Panc1 (cell line): ENCODE measurements around the gene NT5C3A.
"Not testable (repeated sequence)": the region's sequence is repeated elsewhere in the genome, so short reads cannot be mapped to it uniquely, and the experiment has no call there.

Experiments used
- CTCF ChIP-seq: fragments of 450-650 bp; IDR thresholded peaks from 2 replicates; pipeline ENCODE4 v1.5.1; 2017; ENCODE audit warnings: mild to moderate bottlenecking
- POLR2AphosphoS5 ChIP-seq: IDR thresholded peaks from 2 replicates; pipeline ENCODE4 v1.6.1; 2012; ENCODE audit warnings: mild to moderate bottlenecking, low read depth, low read length, moderate library complexity
- REST ChIP-seq, 2 experiments: IDR thresholded peaks; 2 replicates each; pipeline ENCODE4 v1.6.1; 2011 to 2012; ENCODE audit warnings: low read depth in 2 of 2, control low read depth in 1 of 2, low read length in 1 of 2, mild to moderate bottlenecking in 1 of 2, moderate library complexity in 1 of 2; ENCODE audit not compliant: insufficient read depth in 1 of 2
- SIN3A ChIP-seq: IDR thresholded peaks from 2 replicates; pipeline ENCODE4 v1.6.1; 2012; ENCODE audit warnings: low read depth, mild to moderate bottlenecking, low read length, moderate library complexity, borderline replicate concordance; ENCODE audit not compliant: insufficient read depth

GRCh38 chr7:32988148-32988547 is 74.4 kb downstream of the NT5C3A start:
- TF ChIP-seq CTCF; POLR2AphosphoS5; SIN3A; REST (IDR thresholded peaks at IDR 0.05; ENCODE audit: insufficient read depth in 1 of 2, low read depth in 2 of 2, low read length in 1 of 2): not testable (repeated sequence)
